NCI-H146 treated with DMSO at 0.1 percent for 48 hours (cell line): ENCODE data around the gene ASCL5.
A peak's percentile ranks its signal among the peaks of the same experiment; 100 is the strongest.

Source experiments
- DNase-seq: peaks from one replicate; lab custom pipeline; 2025; ENCODE audit not compliant: unreplicated experiment; lab: John Stamatoyannopoulos, UW

The ASCL5 gene

DNA sequence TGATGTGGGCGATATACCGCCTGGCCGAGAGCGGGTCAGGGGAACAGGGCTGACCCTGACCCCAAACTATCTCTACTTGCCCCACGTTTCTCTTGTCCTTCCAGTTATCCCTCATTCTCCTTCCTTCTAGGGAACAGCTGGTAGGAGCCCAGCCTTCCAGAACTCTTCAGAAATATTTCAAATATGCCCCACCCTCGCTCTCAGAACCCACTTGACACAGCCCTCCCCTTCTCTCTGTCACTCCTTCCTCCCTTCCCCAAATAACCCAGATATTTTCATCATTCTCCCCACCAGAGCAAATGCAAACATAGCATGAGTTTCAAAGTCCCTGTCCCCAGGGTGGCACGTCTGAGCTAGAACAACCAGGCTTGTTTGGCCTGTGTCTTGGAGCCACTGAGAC lies 15.8 kb downstream of the ASCL5 start:
- DNase-seq, result no peak

DNA sequence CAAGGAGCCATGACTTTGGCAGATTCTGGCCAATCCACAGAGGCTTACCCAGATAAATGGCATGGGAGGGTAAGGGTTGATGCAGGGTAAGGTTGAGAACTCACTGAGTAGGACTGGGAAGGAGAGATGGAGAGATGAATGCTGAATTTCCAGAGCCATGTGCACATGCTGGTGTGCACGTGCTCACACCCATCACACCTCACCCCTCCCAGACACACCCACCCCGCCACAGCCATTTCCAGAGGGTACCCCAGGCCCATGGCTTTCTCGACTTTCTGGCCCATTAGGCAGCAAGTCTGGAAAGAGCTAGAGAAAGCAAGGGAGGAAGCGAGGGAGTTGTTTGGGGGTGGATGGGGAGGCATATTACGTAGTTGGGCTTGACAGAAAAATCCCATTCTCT lies 16.4 kb downstream of the ASCL5 start:
- DNase-seq, result no peak

DNA sequence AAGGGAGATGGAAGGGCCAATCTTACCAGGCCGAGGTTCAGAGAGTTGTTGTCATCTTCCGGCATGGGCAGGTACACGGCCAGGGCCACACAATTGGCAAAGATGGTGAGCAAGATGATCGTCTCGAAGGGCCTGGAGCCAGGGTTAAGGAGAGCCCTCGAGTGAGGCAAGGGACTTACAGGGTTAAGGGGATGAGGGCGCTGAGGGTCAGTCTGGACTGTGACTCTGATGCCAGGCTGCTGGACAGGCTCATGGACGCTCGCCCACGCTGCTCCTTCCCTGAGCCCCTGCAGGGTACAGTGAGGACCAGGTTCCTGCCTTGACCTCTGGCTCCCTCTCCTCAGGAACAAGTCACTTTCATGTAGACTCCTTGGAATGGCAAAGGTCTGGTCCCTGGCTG lies 16.8 kb downstream of the ASCL5 start:
- DNase-seq, result no peak

DNA sequence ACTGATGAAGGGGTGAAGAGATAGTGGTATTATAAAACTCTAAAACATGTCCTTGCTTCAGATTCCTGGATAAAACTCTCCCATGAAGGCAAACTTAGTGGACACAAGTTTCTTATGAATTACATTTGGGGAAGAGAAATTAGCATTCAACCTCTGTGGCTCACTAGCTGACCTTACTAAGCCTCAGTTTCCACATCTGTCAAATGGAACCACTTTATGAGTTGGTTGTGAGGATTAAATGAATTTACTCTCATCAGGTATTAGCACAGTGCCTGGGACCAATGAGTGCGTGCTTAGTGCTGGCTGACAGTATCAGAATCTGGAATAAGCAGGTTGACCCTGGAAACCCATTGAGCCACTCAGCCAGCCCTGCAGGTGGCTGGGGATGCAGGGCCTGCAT lies 17.3 kb downstream of the ASCL5 start:
- no peak for DNase-seq

DNA sequence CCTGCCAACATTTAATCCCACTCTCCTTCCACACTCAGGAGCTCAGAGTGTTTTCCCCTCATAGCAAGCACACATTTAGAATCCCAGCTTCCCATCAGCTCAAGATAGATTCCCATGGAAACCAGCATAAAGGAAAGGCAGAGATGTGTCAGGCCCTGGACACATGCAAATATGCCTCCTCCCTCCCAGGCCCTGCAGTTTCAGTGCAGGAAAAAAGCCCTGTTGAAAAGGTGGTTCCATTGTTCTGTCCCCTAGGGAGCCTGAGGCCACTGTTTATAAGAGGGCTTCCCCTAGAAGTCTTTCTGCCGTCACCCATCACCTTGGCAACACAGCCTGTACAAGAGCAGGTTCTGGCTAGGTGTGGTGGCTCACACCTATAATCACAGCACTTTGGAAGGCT lies 18.4 kb downstream of the ASCL5 start:
- peak; percentile 98 for DNase-seq

DNA sequence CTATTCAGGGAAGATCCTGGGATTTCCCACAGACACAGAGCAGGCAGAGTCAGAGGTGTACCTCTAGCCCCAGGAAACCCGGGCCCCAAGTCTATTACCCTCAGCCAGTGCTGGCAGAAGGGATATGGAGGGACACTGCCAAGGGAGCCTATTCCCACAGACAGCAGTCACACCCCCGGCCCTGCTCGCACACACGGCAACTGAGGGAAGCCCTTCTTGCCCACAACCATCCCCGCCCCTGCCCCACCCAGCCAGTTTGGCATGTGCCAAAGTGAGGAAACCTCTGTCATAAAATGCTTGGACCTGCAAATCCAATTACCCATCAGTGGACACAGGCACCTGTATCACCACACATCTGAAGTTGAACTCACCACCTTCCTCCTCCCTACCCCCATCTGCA lies 21.3 kb downstream of the ASCL5 start:
- no peak for DNase-seq

DNA sequence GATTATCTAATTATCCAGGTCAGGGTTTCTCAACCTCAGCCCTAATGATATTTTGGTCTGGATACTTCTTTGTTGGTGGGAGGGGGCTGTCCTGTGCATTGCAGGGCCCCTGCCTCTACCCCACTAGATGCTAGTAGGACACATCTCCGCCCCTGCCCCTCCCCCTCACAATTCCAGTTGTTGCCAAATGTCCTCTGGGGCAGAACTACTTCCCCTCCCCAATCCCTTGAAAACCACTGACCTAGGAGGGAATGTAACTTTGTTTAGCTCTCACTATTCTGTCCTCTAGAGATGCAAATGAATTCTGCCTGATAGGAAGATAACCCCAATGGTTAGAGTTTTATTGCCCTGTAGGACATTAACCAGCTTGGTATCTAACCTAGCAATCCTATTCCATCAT lies 22.8 kb downstream of the ASCL5 start:
- no peak for DNase-seq

DNA sequence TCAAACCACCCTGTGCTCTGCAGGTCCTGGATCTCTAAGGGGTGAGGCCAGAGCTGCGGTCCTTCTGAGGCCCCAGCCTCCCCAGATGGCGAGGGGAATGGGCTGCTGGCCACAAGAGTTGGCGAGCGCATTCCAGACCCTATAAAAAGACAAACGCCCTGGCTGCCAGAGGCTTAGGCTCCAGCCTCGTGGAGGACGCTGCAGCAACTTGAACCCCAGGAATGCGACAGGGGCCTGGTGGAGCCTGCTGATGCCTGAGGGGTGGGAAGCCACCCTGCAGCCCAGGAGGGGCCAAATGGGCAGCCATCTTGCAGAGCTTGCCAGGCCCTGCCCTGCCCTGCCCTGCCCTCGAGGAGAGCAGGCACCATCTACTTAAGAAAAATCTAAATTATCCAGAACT lies 23.3 kb downstream of the ASCL5 start:
- DNase-seq, result no peak

DNA sequence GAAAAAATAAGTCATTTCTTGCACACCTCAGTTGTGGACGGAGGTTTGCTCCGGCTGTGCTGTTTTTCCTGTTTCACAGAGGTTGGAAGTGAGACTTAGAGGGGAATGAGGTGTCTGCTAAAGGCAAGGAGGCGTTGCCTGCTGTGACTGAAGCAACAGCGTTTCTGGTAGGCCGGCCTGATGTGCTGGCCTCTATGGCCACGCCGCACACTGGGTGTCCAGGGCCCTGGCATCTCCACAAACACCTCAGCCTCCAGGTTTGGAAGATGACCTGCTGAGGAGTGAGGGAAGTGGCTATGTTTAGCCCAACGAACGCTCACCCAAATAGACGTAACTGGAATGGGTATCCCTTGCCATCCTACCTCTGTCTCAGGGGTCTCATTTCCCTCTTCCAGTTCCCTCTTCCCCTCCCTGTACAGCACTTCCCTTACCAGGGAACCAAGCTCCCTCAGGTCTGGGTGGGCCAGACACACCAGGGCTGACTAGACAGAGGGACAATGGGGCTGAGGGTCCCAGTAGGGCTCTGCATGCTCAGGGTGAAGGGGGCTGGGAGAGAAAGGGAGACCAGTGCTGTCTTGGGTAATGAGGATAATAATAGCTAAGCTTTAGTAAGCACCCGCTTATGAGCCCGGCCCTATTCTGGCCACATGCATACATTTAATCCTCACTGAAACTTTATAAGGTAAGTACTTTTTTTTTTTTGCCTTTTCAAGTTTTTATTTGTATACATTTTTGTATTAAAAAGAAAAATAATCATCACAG lies 26.6 kb downstream of the ASCL5 start:
- DNase-seq, result no peak

DNA sequence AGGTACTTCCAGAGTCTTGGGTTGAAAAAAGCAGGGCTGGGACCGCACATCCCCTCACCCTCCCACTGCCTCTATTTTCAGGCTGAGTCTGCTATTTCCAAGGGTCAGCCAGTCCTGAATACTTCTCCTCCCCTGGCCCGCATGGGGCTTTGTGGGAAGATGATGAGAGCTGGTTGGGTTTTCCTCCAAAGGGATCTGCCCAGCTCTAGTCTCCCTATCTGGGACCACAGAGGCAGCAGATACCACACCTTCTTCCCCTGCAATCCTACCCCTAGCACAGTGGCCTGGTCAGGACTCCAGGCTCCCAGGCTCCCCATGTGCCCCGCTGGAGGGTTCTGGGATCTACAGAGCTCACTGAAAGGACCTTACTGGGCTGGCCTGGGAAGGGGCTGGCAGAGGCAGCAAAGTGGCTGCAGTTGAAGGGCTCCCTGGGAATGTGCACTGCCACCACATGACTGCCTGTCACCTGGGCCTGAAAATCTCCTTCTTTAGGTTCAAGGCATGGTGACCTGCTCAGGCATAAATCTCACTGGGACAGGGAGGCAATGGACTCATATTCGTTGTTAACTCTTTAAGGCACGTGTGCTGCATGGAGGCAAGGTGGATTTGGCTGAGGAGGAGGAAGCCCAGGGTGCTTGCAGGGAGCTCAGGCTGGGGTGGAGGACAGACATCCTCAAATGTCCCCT lies 27.8 kb downstream of the ASCL5 start:
- DNase-seq, result no peak

DNA sequence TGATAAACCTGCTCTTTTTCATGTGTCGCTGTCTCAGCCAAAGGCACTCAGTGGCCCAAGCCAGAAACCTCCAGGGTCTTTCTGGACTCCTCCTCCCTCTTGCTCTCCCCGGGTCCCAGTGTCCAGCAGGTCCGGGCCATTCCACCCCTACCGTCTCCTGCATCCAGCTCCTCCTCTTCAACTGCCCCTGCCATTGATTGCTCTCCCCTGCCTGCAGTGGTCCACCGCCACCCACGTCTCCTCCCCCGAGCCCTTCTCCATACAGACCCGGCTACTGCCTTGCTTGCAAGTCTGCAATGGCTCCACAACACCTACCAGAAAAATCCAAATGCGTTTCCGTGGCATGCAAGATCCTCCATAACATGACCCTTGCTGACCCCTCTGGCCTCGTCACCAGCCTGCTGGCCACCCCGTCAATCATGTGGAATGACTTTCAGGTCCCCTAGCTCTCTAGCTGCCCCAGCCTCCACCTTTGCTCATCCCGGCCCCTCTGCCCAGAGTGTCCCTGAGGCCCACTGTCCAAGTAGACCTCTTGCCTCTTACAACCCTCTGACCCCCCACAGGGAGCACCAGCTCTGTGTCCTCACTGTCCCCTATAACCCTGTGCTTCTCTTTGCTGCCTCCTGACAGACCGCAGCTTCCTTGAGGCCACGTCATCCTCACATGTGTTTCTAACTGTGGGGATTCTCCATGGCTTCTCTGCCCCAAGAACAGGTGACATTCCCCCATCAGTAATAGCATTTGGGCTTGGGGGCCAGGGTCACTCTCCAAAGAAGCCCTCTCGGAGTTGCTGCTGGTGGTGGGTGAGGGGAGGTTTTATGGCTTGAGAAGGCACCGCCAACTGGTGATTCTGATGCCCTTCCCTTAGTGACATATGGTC lies 29.8 kb downstream of the ASCL5 start:
- DNase-seq, result no peak

DNA sequence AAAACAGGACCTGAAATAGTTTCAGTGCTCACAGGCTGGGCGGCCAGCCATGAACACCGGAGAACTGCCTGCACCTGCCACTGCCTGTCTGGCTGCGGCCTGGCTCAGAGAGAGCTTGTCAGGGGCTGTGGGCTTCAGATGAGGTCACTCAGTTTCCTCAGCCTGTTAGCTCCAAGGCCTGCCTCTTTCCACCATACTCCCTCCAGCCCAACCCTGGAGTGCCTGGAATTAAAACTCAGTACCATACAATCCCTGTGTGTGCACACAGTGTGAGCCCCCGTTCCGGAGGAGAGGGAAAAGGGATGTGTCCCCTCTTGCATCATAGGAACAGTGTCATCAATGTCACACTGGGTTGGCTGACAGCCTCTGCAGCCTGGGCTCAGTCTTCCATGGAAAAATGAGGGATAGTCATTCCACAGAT lies 30.9 kb downstream of the ASCL5 start:
- no peak for DNase-seq

DNA sequence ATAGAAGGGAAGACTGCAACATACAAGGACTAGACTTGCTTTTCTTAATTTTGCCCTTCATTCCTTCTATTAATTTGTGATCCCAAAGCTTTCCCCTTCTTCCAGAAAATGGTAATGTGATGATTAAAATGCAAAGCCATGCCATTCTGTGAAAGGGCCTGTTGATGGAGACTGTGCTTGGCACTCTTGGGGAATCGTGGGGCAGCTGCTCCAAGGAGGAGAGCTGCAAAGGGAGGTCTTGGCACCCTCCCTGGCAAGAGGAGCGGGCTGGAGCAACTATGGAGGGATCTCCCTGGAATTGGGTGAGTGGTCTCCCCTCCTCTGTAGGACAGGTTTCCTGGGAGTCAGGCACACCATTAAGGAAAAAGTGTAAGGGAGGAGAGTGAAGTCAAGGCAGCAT lies 31.4 kb downstream of the ASCL5 start:
- no peak for DNase-seq

DNA sequence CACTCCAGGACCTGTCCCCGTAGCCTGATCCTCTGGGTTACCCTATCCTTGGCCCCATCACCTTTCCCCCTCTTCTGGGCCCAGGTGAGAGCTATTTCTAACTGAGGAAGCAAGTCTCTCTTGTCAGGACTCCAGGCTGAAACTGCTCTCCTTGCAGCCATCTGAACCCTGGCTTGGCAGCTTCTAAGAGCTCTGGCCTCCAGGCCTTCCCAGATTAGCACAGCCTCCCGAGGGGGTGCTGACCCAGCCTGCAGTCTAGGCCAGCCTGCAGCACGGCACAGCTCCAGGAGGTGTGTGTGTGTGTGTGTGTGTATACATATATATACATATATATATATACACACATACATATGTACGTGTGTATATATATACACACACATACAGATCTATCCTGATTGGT lies 32.2 kb downstream of the ASCL5 start:
- no peak for DNase-seq

DNA sequence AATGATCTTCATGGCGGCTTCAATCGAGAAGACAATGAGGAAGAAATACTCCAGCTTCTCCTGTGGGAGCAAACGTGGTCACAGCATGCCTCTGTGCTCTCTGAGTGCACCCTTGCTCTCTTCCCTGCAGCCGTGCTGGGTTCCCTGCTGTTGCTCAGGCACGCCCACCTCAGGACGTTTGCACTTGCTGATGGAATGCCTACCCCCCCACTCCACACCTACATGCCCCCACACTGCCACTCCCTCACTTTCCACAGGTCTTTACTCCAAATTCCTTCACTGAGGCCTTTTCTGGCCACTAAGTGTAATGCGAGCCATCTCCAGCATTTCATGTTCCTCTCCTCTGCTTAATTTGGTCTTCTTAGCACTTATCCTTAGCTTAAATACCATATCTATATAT lies 33.0 kb downstream of the ASCL5 start:
- DNase-seq, result no peak

DNA sequence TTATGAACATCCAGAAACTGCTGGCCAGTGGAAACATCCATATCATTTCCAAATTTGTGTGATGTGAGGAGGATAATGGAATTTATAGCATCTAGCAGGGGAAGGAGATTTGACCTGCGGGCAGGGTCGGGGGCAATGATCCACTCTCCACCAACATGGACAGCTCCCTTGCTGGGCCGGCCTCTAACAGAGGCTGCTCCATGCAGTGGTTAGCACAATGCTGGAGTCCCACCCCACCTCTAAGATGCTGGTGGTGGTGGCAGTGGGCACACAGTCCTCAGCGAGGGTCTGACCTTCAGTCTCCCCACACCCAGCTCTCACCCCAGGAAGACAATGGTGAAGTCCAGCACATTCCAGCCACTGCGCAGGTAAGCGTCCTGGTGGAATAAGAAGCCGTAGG lies 33.4 kb downstream of the ASCL5 start:
- DNase-seq, result no peak

DNA sequence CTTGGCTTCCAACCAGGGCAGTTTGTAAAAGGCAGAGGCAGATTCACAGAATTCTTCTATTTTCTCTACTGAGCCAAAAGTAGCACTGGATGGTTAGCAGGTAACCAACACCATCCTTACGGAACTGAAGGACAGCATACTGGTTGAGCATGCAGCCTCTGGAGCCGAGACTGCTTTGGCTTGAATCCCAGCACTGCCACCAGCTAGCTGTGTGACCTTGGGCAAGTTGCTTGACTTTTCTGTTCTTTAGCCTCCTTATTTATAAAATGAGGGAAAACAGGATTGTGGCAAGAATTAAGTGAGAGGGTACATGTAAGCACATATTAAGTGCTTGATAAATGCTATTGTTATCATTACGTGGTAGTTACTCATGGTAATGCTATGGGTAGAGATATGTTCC lies 34.2 kb downstream of the ASCL5 start:
- no peak for DNase-seq

DNA sequence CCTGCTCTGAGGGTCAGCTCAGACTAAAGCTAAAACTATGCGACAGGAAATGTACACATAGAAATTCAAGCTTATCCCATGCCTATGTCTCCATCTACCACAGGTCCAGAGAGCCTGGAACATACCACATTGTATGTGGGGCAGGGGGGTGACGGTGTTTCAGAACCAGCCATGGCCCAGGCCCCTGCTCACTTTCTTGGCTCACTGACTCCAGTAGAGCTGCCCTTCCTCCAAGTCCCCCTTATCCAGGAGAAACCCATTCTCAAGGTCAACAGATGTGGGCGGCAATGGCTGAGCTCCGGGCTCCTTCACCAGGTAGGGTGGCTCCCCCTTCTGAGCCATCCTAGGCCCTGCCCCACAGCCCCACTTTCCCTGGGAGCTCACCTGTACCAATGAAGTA lies 35.7 kb downstream of the ASCL5 start:
- DNase-seq, result no peak

DNA sequence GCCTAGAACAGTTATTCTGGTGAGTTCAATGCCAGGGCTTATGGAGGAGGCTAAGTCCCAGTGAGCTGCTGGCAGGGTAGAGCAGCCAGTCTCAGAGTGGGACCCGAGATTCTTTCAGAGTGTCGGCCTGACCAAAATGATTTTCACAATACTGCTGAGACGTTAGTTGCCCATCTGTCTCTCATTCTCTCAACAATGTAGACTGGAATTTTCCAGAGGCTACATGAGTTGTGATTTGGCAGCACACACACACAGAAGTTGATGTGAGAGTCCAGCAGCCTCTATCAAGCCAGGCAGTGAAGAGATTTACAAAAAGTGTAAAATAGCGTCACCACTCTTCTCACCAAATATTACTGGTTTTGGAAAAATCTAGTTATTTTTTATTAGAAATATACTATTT lies 36.4 kb downstream of the ASCL5 start:
- DNase-seq, result no peak

DNA sequence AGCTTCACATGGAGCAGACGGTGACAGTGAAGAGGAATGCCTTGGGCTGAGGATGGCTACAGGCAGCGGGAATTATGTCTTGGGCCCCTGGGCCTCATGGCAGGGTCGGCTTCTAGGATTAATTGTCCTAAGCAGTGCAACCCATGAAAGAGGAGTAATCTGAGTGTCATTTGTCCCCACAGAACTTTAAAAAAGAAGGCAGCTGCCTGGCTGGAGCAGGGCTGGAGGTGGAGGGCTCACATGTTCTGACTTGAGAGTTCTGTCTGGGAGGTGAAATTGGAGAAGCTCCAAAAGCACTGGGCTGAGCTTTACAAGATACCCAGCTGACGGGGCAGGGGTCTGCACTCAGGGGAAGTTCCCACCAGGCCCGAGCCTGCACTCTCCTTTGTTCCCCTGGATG lies 37.4 kb downstream of the ASCL5 start:
- DNase-seq, result no peak

DNA sequence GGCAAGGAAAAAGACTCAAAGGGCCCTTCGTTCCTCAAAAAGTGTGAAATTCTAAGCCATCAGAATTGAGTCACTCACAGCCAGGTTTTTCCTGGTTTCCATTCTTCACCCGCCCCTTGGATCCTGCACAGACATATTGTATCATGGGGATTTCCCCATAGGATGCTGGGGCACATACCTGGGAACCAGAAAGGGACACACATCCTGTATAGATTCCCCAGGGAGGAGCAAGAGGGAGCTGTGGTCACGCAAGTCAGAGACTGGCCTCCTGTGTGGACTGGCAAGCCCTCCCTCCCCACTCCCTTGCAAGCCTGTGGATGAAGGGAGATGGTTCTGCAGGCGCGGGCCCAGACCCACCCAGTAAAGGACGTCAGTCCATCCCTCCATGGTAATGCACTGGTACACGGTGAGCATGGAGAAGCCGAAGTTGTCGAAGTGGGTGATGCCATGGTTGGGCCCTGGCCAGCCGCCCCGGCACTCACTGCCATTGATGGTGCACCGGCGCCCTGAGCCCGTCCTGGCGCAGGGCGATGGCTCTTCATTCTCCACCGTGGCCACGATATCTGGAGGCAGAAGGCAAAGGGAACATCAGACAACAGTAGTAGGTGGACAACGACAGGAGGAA lies 38.0 kb downstream of the ASCL5 start:
- no peak for DNase-seq
